WTC11 (cell line): ENCODE measurements around the gene DHX40. TPM values are rescaled to one million over a fixed set of nuclear protein-coding genes. Genes with fewer than 3 reads are reported as not detected.
A peak's percentile ranks its signal among the peaks of the same experiment; 100 is the strongest.

Experiments
- CREB1 ChIP-seq: sonication (generic); formaldehyde crosslinking; IDR thresholded peaks from 2 replicates; pipeline ENCODE4 v1.8.0; 2023; ENCODE audit warnings: mild to moderate bottlenecking, missing genetic modification reagents
- CREM ChIP-seq: sonication (generic); formaldehyde crosslinking; IDR thresholded peaks from 2 replicates; pipeline ENCODE4 v1.8.1; 2022; ENCODE audit warnings: mild to moderate bottlenecking, missing genetic modification reagents, moderate library complexity
- EMX1 ChIP-seq: fragments of 250-450 bp; sonication (Bioruptor Pico); IDR thresholded peaks from 2 replicates; pipeline ENCODE4 v1.8.0; 2021; ENCODE audit warnings: mild to moderate bottlenecking
- ETV6 ChIP-seq: sonication (generic); formaldehyde crosslinking; IDR thresholded peaks from 2 replicates; pipeline ENCODE4 v1.8.1; 2022; ENCODE audit warnings: mild to moderate bottlenecking, missing genetic modification reagents
- FOXP1 ChIP-seq: sonication (generic); formaldehyde crosslinking; IDR thresholded peaks from 2 replicates; pipeline ENCODE4 v1.8.0; 2022; ENCODE audit warnings: missing genetic modification reagents, mild to moderate bottlenecking, moderate library complexity, borderline replicate concordance
- HMGA2 ChIP-seq: fragments of 250-450 bp; sonication (Bioruptor Pico); IDR thresholded peaks from 2 replicates; pipeline ENCODE4 v1.4.0; 2021; ENCODE audit warnings: mild to moderate bottlenecking, moderate library complexity
- IRF2 ChIP-seq: sonication (generic); formaldehyde crosslinking; IDR thresholded peaks from 2 replicates; pipeline ENCODE4 v1.8.0; 2022; ENCODE audit warnings: low read depth, missing genetic modification reagents, borderline replicate concordance
- JAZF1 ChIP-seq: fragments of 250-450 bp; sonication (Bioruptor Pico); IDR thresholded peaks from 2 replicates; pipeline ENCODE4 v1.9.0; 2021; ENCODE audit warnings: moderate library complexity, mild to moderate bottlenecking, inconsistent platforms
- JUN ChIP-seq: sonication (generic); formaldehyde crosslinking; IDR thresholded peaks from 2 replicates; pipeline ENCODE4 v1.8.0; 2023; ENCODE audit warnings: mild to moderate bottlenecking, missing genetic modification reagents
- KAT7 ChIP-seq: sonication (generic); formaldehyde crosslinking; IDR thresholded peaks from 2 replicates; pipeline ENCODE4 v1.8.1; 2023; ENCODE audit warnings: missing genetic modification reagents, mild to moderate bottlenecking, borderline replicate concordance
- MYBL2 ChIP-seq: sonication (generic); formaldehyde crosslinking; IDR thresholded peaks from 2 replicates; pipeline ENCODE4 v1.8.1; 2023; ENCODE audit warnings: mild to moderate bottlenecking, moderate library complexity, missing genetic modification reagents
- NR1H2 ChIP-seq: sonication (generic); formaldehyde crosslinking; IDR thresholded peaks from 2 replicates; pipeline ENCODE4 v1.9.0; 2021; ENCODE audit warnings: mild to moderate bottlenecking, moderate library complexity, missing genetic modification reagents
- PRRX2 ChIP-seq: fragments of 250-450 bp; sonication (Bioruptor Pico); IDR thresholded peaks from 2 replicates; pipeline ENCODE4 v1.8.0; 2021; ENCODE audit warnings: mild to moderate bottlenecking
- SMAD4 ChIP-seq: sonication (generic); formaldehyde crosslinking; IDR thresholded peaks from 2 replicates; pipeline ENCODE4 v1.8.0; 2022; ENCODE audit warnings: mild to moderate bottlenecking, missing genetic modification reagents
- TCF7 ChIP-seq: sonication (generic); formaldehyde crosslinking; IDR thresholded peaks from 2 replicates; pipeline ENCODE4 v1.8.0; 2022; ENCODE audit warnings: mild to moderate bottlenecking, low read depth, missing genetic modification reagents, moderate library complexity
- TEAD1 ChIP-seq: sonication (generic); formaldehyde crosslinking; IDR thresholded peaks from 2 replicates; pipeline ENCODE4 v1.8.0; 2022; ENCODE audit warnings: mild to moderate bottlenecking, missing genetic modification reagents
- TEAD4 ChIP-seq: sonication (generic); formaldehyde crosslinking; IDR thresholded peaks from 2 replicates; pipeline ENCODE4 v1.8.0; 2022; ENCODE audit warnings: mild to moderate bottlenecking, missing genetic modification reagents
- TP53 ChIP-seq: sonication (generic); formaldehyde crosslinking; IDR thresholded peaks from 2 replicates; pipeline ENCODE4 v1.8.1; 2023; ENCODE audit warnings: mild to moderate bottlenecking, missing genetic modification reagents
- ZNF121 ChIP-seq: sonication (generic); formaldehyde crosslinking; IDR thresholded peaks from 2 replicates; pipeline ENCODE4 v1.8.0; 2023; ENCODE audit warnings: missing genetic modification reagents
- ZNF138 ChIP-seq: sonication (generic); formaldehyde crosslinking; conservative IDR thresholded peaks from 2 replicates; pipeline ENCODE4 v1.8.1; 2022; ENCODE audit warnings: mild to moderate bottlenecking, moderate library complexity, missing genetic modification reagents
- ZNF219 ChIP-seq: sonication (generic); formaldehyde crosslinking; IDR thresholded peaks from 2 replicates; pipeline ENCODE4 v1.8.0; 2023; ENCODE audit warnings: missing genetic modification reagents, mild to moderate bottlenecking, borderline replicate concordance
- ZNF396 ChIP-seq: fragments of 250-450 bp; sonication (Bioruptor Pico); IDR thresholded peaks from 2 replicates; pipeline ENCODE4 v1.8.0; 2021; ENCODE audit warnings: mild to moderate bottlenecking, moderate library complexity, borderline replicate concordance
- ZNF671 ChIP-seq: fragments of 250-450 bp; sonication (Bioruptor Pico); IDR thresholded peaks from 2 replicates; pipeline ENCODE4 v1.8.0; 2021; ENCODE audit warnings: mild to moderate bottlenecking
- total RNA-seq: library from RNA; stranded (reverse); gene quantifications from 3 replicates; pipeline ENCODE4 v1.2.3, GENCODE V29; 2021
- TF ChIP-seq, protein P1 (sequence below): sonication (generic); formaldehyde crosslinking; IDR thresholded peaks from 2 replicates; pipeline ENCODE4 v1.8.1; 2023; ENCODE audit warnings: mild to moderate bottlenecking, moderate library complexity, missing genetic modification reagents
- TF ChIP-seq, protein P2 (sequence below): sonication (generic); formaldehyde crosslinking; IDR thresholded peaks from 2 replicates; pipeline ENCODE4 v1.8.0; 2022; ENCODE audit warnings: mild to moderate bottlenecking, missing genetic modification reagents
- TF ChIP-seq, protein P3 (sequence below): sonication (generic); formaldehyde crosslinking; IDR thresholded peaks from 2 replicates; pipeline ENCODE4 v1.8.1; 2023; ENCODE audit warnings: mild to moderate bottlenecking, missing genetic modification reagents, moderate library complexity
- TF ChIP-seq, protein P4 (sequence below): sonication (generic); formaldehyde crosslinking; IDR thresholded peaks from 2 replicates; pipeline ENCODE4 v1.8.0; 2023; ENCODE audit warnings: missing genetic modification reagents, mild to moderate bottlenecking, borderline replicate concordance
- TF ChIP-seq, protein P5 (sequence below): sonication (generic); formaldehyde crosslinking; IDR thresholded peaks from 2 replicates; pipeline ENCODE4 v1.8.1; 2022; ENCODE audit warnings: missing genetic modification reagents, borderline replicate concordance
- TF ChIP-seq, protein P6 (sequence below): sonication (generic); formaldehyde crosslinking; IDR thresholded peaks from 2 replicates; pipeline ENCODE4 v1.8.1; 2023; ENCODE audit warnings: mild to moderate bottlenecking, missing genetic modification reagents

Gene DHX40
- total RNA-seq, 1 experiment from 2014 or later: 26.9 TPM

DNA sequence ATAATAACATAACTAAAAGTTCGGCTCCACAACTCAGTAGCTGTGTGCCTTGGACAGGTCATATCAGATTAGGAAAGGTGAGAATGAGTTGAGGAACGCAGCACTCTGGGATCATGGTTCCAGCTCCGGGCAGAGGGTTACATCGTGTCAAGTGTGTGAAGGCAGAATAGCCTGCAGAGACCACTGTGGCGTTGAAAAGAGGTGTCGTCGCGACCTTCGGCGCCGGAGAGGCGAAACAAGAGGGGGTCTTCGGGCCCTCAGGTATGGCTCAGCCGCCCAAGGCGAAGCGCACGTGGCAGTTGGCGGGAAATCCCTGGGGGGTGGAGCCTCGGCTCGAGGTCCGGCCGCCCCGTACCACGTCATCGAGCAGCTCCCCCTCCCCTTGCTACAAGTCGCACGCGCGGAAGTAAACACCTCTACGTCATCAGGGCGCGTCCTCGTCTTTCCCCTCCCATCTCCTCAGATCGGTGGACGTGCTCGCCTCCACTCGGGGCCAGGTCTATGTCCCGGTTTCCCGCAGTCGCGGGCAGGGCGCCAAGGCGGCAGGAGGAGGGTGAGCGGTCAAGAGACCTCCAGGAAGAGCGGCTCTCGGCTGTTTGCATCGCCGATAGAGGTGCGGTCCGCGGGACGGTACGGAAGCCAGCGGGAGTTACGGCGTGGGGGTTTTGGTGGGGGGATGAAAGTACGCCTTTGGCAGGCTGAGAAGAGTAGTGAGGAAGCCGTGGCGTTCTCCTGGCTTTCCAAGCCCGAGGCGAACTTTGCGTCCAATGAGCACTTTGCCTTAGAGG, at the start of gene DHX40 (continued):
- TF ChIP-seq, protein P1, sequence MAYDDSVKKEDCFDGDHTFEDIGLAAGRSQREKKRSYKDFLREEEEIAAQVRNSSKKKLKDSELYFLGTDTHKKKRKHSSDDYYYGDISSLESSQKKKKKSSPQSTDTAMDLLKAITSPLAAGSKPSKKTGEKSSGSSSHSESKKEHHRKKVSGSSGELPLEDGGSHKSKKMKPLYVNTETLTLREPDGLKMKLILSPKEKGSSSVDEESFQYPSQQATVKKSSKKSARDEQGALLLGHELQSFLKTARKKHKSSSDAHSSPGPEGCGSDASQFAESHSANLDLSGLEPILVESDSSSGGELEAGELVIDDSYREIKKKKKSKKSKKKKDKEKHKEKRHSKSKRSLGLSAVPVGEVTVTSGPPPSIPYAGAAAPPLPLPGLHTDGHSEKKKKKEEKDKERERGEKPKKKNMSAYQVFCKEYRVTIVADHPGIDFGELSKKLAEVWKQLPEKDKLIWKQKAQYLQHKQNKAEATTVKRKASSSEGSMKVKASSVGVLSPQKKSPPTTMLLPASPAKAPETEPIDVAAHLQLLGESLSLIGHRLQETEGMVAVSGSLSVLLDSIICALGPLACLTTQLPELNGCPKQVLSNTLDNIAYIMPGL (CRISPR knock-in tag): peak; percentile 97
- TF ChIP-seq FOXP1 (CRISPR knock-in tag) (peak; percentile 100), PRRX2 (CRISPR knock-in tag) (no peak), CREB1 (peak; percentile 99), MYBL2 (CRISPR knock-in tag) (peak; percentile 98), TEAD4 (CRISPR knock-in tag) (peak; percentile 95), ZNF396 (peak; percentile 56; the same call in 1 of the 2 replicates), JUN (CRISPR knock-in tag) (peak; percentile 96), ZNF138 (CRISPR knock-in tag) (peak; percentile 99), ETV6 (CRISPR knock-in tag) (peak; percentile 99), ZNF671 (CRISPR knock-in tag) (no peak), TP53 (CRISPR knock-in tag) (peak; percentile 99), KAT7 (CRISPR knock-in tag) (peak; percentile 99), CREM (CRISPR knock-in tag) (peak; percentile 100), ZNF121 (CRISPR knock-in tag) (peak; percentile 67; the same call in 1 of the 2 replicates), EMX1 (CRISPR knock-in tag) (no peak), NR1H2 (CRISPR knock-in tag) (peak; percentile 87), JAZF1 (CRISPR knock-in tag) (no peak), TEAD1 (CRISPR knock-in tag) (peak; percentile 100), IRF2 (CRISPR knock-in tag) (peak; percentile 93; the same call in 1 of the 2 replicates), HMGA2 (CRISPR knock-in tag) (no peak; the same call in 1 of the 2 replicates), SMAD4 (CRISPR knock-in tag) (peak; percentile 96; the same call in 1 of the 2 replicates), ZNF219 (CRISPR knock-in tag) (peak; percentile 91), TCF7 (CRISPR knock-in tag) (peak; percentile 97)
- TF ChIP-seq, protein P2, sequence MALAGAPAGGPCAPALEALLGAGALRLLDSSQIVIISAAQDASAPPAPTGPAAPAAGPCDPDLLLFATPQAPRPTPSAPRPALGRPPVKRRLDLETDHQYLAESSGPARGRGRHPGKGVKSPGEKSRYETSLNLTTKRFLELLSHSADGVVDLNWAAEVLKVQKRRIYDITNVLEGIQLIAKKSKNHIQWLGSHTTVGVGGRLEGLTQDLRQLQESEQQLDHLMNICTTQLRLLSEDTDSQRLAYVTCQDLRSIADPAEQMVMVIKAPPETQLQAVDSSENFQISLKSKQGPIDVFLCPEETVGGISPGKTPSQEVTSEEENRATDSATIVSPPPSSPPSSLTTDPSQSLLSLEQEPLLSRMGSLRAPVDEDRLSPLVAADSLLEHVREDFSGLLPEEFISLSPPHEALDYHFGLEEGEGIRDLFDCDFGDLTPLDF: peak; percentile 99
- TF ChIP-seq, protein P3, sequence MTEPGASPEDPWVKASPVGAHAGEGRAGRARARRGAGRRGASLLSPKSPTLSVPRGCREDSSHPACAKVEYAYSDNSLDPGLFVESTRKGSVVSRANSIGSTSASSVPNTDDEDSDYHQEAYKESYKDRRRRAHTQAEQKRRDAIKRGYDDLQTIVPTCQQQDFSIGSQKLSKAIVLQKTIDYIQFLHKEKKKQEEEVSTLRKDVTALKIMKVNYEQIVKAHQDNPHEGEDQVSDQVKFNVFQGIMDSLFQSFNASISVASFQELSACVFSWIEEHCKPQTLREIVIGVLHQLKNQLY (CRISPR knock-in tag): peak; percentile 98
- TF ChIP-seq, protein P4, sequence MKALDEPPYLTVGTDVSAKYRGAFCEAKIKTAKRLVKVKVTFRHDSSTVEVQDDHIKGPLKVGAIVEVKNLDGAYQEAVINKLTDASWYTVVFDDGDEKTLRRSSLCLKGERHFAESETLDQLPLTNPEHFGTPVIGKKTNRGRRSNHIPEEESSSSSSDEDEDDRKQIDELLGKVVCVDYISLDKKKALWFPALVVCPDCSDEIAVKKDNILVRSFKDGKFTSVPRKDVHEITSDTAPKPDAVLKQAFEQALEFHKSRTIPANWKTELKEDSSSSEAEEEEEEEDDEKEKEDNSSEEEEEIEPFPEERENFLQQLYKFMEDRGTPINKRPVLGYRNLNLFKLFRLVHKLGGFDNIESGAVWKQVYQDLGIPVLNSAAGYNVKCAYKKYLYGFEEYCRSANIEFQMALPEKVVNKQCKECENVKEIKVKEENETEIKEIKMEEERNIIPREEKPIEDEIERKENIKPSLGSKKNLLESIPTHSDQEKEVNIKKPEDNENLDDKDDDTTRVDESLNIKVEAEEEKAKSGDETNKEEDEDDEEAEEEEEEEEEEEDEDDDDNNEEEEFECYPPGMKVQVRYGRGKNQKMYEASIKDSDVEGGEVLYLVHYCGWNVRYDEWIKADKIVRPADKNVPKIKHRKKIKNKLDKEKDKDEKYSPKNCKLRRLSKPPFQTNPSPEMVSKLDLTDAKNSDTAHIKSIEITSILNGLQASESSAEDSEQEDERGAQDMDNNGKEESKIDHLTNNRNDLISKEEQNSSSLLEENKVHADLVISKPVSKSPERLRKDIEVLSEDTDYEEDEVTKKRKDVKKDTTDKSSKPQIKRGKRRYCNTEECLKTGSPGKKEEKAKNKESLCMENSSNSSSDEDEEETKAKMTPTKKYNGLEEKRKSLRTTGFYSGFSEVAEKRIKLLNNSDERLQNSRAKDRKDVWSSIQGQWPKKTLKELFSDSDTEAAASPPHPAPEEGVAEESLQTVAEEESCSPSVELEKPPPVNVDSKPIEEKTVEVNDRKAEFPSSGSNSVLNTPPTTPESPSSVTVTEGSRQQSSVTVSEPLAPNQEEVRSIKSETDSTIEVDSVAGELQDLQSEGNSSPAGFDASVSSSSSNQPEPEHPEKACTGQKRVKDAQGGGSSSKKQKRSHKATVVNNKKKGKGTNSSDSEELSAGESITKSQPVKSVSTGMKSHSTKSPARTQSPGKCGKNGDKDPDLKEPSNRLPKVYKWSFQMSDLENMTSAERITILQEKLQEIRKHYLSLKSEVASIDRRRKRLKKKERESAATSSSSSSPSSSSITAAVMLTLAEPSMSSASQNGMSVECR (CRISPR knock-in tag): peak; percentile 99
- TF ChIP-seq, protein P5, sequence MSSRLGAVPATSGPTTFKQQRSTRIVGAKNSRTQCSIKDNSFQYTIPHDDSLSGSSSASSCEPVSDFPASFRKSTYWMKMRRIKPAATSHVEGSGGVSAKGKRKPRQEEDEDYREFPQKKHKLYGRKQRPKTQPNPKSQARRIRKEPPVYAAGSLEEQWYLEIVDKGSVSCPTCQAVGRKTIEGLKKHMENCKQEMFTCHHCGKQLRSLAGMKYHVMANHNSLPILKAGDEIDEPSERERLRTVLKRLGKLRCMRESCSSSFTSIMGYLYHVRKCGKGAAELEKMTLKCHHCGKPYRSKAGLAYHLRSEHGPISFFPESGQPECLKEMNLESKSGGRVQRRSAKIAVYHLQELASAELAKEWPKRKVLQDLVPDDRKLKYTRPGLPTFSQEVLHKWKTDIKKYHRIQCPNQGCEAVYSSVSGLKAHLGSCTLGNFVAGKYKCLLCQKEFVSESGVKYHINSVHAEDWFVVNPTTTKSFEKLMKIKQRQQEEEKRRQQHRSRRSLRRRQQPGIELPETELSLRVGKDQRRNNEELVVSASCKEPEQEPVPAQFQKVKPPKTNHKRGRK: 0 out of 2 replicates have a peak, but pooled peaks have one; percentile 71
- TF ChIP-seq, protein P6, sequence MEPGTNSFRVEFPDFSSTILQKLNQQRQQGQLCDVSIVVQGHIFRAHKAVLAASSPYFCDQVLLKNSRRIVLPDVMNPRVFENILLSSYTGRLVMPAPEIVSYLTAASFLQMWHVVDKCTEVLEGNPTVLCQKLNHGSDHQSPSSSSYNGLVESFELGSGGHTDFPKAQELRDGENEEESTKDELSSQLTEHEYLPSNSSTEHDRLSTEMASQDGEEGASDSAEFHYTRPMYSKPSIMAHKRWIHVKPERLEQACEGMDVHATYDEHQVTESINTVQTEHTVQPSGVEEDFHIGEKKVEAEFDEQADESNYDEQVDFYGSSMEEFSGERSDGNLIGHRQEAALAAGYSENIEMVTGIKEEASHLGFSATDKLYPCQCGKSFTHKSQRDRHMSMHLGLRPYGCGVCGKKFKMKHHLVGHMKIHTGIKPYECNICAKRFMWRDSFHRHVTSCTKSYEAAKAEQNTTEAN: peak; percentile 99
